Posterior cingulate gyrus (tissue), 11 donors: ENCODE results near the gene RIPPLY1.

Experiments used
- DNase-seq, 10 donors: peaks; one replicate each; pipeline versions ENCODE4 v3.0.0 to v3.0.0-alpha.2; 2020 to 2021; ENCODE audit warnings: mixed read lengths in 3 of 10
- intact Hi-C: fragments of 100-400 bp; cut with DNase I; formaldehyde crosslinking; loops from one replicate; pipeline ENCODE4 v1.15.1; 2023

The RIPPLY1 gene

GRCh38 chrX:106862972-106863688, 40.0 kb downstream of the RIPPLY1 start:
- DNase-seq, result no peak
- intact Hi-C loops, result no loop called here
